SK-N-SH (cell line): ENCODE data around the gene ZP2. TPM values are rescaled to one million over a fixed set of nuclear protein-coding genes. Genes with fewer than 3 reads are reported as not detected.
"Not testable (repeated sequence)": the region's sequence is repeated elsewhere in the genome, so short reads cannot be mapped to it uniquely, and the experiment has no call there.

ENCODE experiments used
- CTCF ChIA-PET: fragments of 300-600, 350-600 bp; formaldehyde crosslinking; extraction: SDS; loops from one replicate; lab custom pipeline; 2021; lab: Yijun Ruan, JAX
- POLR2A ChIA-PET: fragments of 350-600 bp; sonication (Branson Sonifier 250); formaldehyde crosslinking; extraction: SDS; loops from one replicate; lab custom pipeline; 2020; ENCODE audit warnings: antibody characterized with exemption, inconsistent platforms; lab: Yijun Ruan, JAX
- DNase-seq: peaks from one replicate; pipeline ENCODE4 v3.0.0; 2012
- H2AFZ ChIP-seq: fragments of 200-600 bp; sonication (generic); 2 replicates; pipeline ENCODE4 v1.8.1; 2016; ENCODE audit warnings: antibody characterized with exemption, mild to moderate bottlenecking, low read depth
- H3F3A ChIP-seq: fragments of 200-600 bp; sonication (generic); replicated peaks from 2 replicates; pipeline ENCODE3; 2016; ENCODE audit warnings: antibody characterized with exemption, mild to moderate bottlenecking; ENCODE audit not compliant: insufficient read depth
- H3K27ac ChIP-seq, 2 experiments: fragments of 200-500 bp in 1 of 2; fragments of 200-600 bp in 1 of 2; sonication (Bioruptor generic) in 1 of 2; sonication (generic), shearing (Covaris generic) in 1 of 2; 2 replicates each; pipeline versions ENCODE4 v1.5.1 to v1.6.1; 2014 to 2016; ENCODE audit warnings: low read depth in 2 of 2, inconsistent platforms in 1 of 2, low read length in 1 of 2, mild to moderate bottlenecking in 1 of 2, mixed read lengths in 1 of 2
- H3K27me3 ChIP-seq: fragments of 200-600 bp; sonication (generic), shearing (Covaris generic); 2 replicates; pipeline ENCODE4 v1.6.1; 2016; ENCODE audit warnings: mixed run types; ENCODE audit not compliant: insufficient read depth
- H3K36me3 ChIP-seq, 2 experiments: fragments of 200-500 bp in 1 of 2; fragments of 200-600 bp in 1 of 2; sonication (Bioruptor generic) in 1 of 2; sonication (generic) in 1 of 2; replicated peaks in 1 of 2; 2 replicates each; pipeline versions ENCODE3 to v1.5.1; 2014 to 2016; ENCODE audit warnings: low read length in 1 of 2, mild to moderate bottlenecking in 1 of 2; ENCODE audit not compliant: insufficient read depth in 2 of 2, control insufficient read depth in 1 of 2
- H3K4me1 ChIP-seq, 2 experiments: fragments of 200-500 bp in 1 of 2; fragments of 200-600 bp in 1 of 2; sonication (Bioruptor generic) in 1 of 2; sonication (generic), shearing (Covaris generic) in 1 of 2; 2 replicates each; pipeline versions ENCODE4 v1.5.1 to v1.6.1; 2014 to 2016; ENCODE audit warnings: low read depth in 1 of 2, low read length in 1 of 2, mixed run types in 1 of 2; ENCODE audit not compliant: insufficient read depth in 2 of 2, control insufficient read depth in 1 of 2
- H3K4me2 ChIP-seq: fragments of 200-600 bp; sonication (generic), shearing (Covaris generic); 2 replicates; pipeline ENCODE4 v1.6.1; 2017; ENCODE audit warnings: mixed run types
- H3K4me3 ChIP-seq, 2 experiments: fragments of 200-500 bp in 1 of 2; fragments of 200-600 bp in 1 of 2; sonication (Bioruptor generic) in 1 of 2; sonication (generic), shearing (Covaris generic) in 1 of 2; 2 replicates each; pipeline versions ENCODE4 v1.5.1 to v1.8.1; 2014 to 2016; ENCODE audit warnings: low read depth in 2 of 2, inconsistent platforms in 1 of 2, low read length in 1 of 2, mild to moderate bottlenecking in 1 of 2, mixed read lengths in 1 of 2, moderate library complexity in 1 of 2
- H3K79me2 ChIP-seq: fragments of 200-600 bp; sonication (generic); 2 replicates; pipeline ENCODE4 v1.8.1; 2017; ENCODE audit warnings: mild to moderate bottlenecking; ENCODE audit not compliant: insufficient read depth
- H3K9ac ChIP-seq: fragments of 200-600 bp; sonication (generic); 2 replicates; pipeline ENCODE4 v1.6.1; 2017; ENCODE audit warnings: mixed run types
- H3K9me2 ChIP-seq: fragments of 200-600 bp; sonication (generic); 2 replicates; pipeline ENCODE4 v1.6.1; 2017; ENCODE audit warnings: mixed run types
- H3K9me3 ChIP-seq: fragments of 200-600 bp; sonication (generic); 2 replicates; pipeline ENCODE4 v1.6.1; 2017; ENCODE audit warnings: mixed run types, mild to moderate bottlenecking, moderate library complexity
- H4K20me1 ChIP-seq: fragments of 200-600 bp; sonication (generic); 2 replicates; pipeline ENCODE4 v1.6.1; 2017; ENCODE audit warnings: mild to moderate bottlenecking, mixed run types; ENCODE audit not compliant: insufficient read depth
- CHD2 ChIP-seq: fragments of 150-350 bp; IDR thresholded peaks from 2 replicates; pipeline ENCODE4 v1.6.1; 2018; ENCODE audit warnings: low read length; ENCODE audit not compliant: partially characterized antibody
- EZH2phosphoT487 ChIP-seq: fragments of 200-600 bp; sonication (generic); IDR thresholded peaks from 2 replicates; pipeline ENCODE4 v1.6.1; 2017; ENCODE audit warnings: low read depth, mixed run types, mild to moderate bottlenecking, antibody characterized with exemption, moderate library complexity, borderline replicate concordance
- FOXJ3 ChIP-seq: sonication (generic); formaldehyde crosslinking; IDR thresholded peaks from 2 replicates; pipeline ENCODE4 v1.5.1; 2020; ENCODE audit warnings: mild to moderate bottlenecking, missing genetic modification reagents
- GABPA ChIP-seq: IDR thresholded peaks from 2 replicates; pipeline ENCODE4 v1.4.0; 2012; ENCODE audit warnings: low read depth, mild to moderate bottlenecking
- MAX ChIP-seq: IDR thresholded peaks from 2 replicates; pipeline ENCODE4 v1.4.0; 2012; ENCODE audit warnings: low read depth
- MEF2A ChIP-seq: IDR thresholded peaks from 2 replicates; pipeline ENCODE4 v1.4.0; 2012; ENCODE audit warnings: low read depth, borderline replicate concordance
- MXI1 ChIP-seq: IDR thresholded peaks from 2 replicates; pipeline ENCODE4 v1.6.1; 2012; ENCODE audit warnings: mild to moderate bottlenecking, low read depth, low read length, improper control_type of control experiment
- NFIC ChIP-seq: IDR thresholded peaks from 2 replicates; pipeline ENCODE4 v1.4.0; 2012; ENCODE audit warnings: borderline replicate concordance
- RCOR1 ChIP-seq: fragments of 150-350 bp; IDR thresholded peaks from 2 replicates; pipeline ENCODE4 v1.6.1; 2017; ENCODE audit warnings: antibody characterized with exemption, low read length
- REST ChIP-seq: IDR thresholded peaks from 2 replicates; pipeline ENCODE4 v1.6.1; 2012; ENCODE audit warnings: mild to moderate bottlenecking, low read depth, low read length, moderate library complexity
- RFX5 ChIP-seq: IDR thresholded peaks from 2 replicates; pipeline ENCODE4 v1.6.1; 2012; ENCODE audit warnings: mild to moderate bottlenecking, improper control_type of control experiment, low read length
- ZBTB33 ChIP-seq: IDR thresholded peaks from 2 replicates; pipeline ENCODE4 v1.4.0; 2012; ENCODE audit warnings: low read depth, borderline replicate concordance
- WGBS: methylation state at CpG from one replicate; pipeline ENCODE4 v1.1.6; 2017; ENCODE audit warnings: low lambda C conversion rate; 5-methylcytosine and 5-hydroxymethylcytosine counted together
- polyA plus RNA-seq, 3 experiments: library from polyadenylated mRNA; depleted of rRNA; stranded (reverse); fragments of >200 nt; gene quantifications; 2 replicates each; pipeline ENCODE4 v1.2.3, GENCODE V29; 2012

Gene ZP2
- polyA plus RNA-seq, 1 of the 3 experiments (the other 2 are of a cell fraction) = not detected

- CTCF ChIA-PET = interaction anchor here (0.7 to 1.1 kb wide), 2 partner anchors 9 to 437 kb away, joined by 3 to 4 read pairs; no protein-coding TSS in a partner anchor
- Histone ChIP-seq H4K20me1 (no peaks in the 10 kb centered on the region), H3K79me2 (no peaks in the 10 kb centered on the region), H3K4me2 (no peak overlapping the region), H3K4me1 (no peaks in the 10 kb centered on the region; a peak in 1 of 4 replicates), H3K27me3 (no peaks in the 10 kb centered on the region; the same call in 1 of the 2 replicates), H3K9ac (no peak overlapping the region), H3K9me3 (no peaks in the 10 kb centered on the region)
- TF ChIP-seq RFX5 (no peak), FOXJ3 (CRISPR knock-in tag) (no peak), MEF2A (no peak), REST (no peak), MXI1 (no peak), CHD2 (no peak), RCOR1 (no peak), GABPA (no peak), MAX (no peak), ZBTB33 (no peak), NFIC (no peak)
- TF ChIP-seq, all 33 proteins: peak for 0
- Histone ChIP-seq H3K4me3 (no peak overlapping the region), H3K9me2 (no peaks in the 10 kb centered on the region), H3K36me3 (no peaks in the 10 kb centered on the region), H2AFZ (no peak overlapping the region), H3F3A (no peaks in the 10 kb centered on the region), H3K27ac (no peak overlapping the region)
- DNase-seq = no peak
- POLR2A ChIA-PET = no interaction called here
- WGBS = 41% methylated on average over 3 of the region's 3 CpGs
These were observed 13.8 kb downstream of the ZP2 start for GRCh38 chr16:21197621-21198020.

GRCh38 chr16:21197112-21197511, 14.3 kb downstream of the ZP2 start:
- no peaks in the 10 kb centered on the region; the same call in 1 of the 2 replicates for H3K27me3 ChIP-seq
- H3F3A ChIP-seq = no peaks in the 10 kb centered on the region
- 44% methylated on average over 1 of the region's 1 CpG for WGBS
- DNase-seq = no peak
- TF ChIP-seq ZBTB33 (no peak), EZH2phosphoT487 (no peak)
- no peak overlapping the region for H3K27ac ChIP-seq
- no peak overlapping the region for H3K4me3 ChIP-seq
- no peaks in the 10 kb centered on the region for H3K9me3 ChIP-seq
- H3K9me2 ChIP-seq = no peaks in the 10 kb centered on the region
- H2AFZ ChIP-seq = no peak overlapping the region
- H4K20me1 ChIP-seq = no peaks in the 10 kb centered on the region
- no peaks in the 10 kb centered on the region for H3K79me2 ChIP-seq
- no peaks in the 10 kb centered on the region; a peak in 1 of 4 replicates for H3K4me1 ChIP-seq
- ChIA-PET POLR2A (no interaction called here), CTCF (interaction anchor here (1.1 kb wide), 1 partner anchor 8 kb away, joined by 4 read pairs; no protein-coding TSS in a partner anchor)
- H3K4me2 ChIP-seq = no peak overlapping the region
- H3K9ac ChIP-seq = no peak overlapping the region
- H3K36me3 ChIP-seq = no peaks in the 10 kb centered on the region

GRCh38 chr16:21195330-21195729, 16.0 kb downstream of the ZP2 start:
- H3K4me3 ChIP-seq, H3K4me1 ChIP-seq, H3F3A ChIP-seq, DNase-seq, H3K36me3 ChIP-seq, H3K27ac ChIP-seq, H3K4me2 ChIP-seq, H3K9ac ChIP-seq, H3K79me2 ChIP-seq, H3K27me3 ChIP-seq, POLR2A ChIA-PET, H3K9me2 ChIP-seq, H3K9me3 ChIP-seq, H4K20me1 ChIP-seq, H2AFZ ChIP-seq: not testable (repeated sequence)
- WGBS = 79% methylated on average over 8 of the region's 8 CpGs
- CTCF ChIA-PET = interaction anchor here (0.9 to 10.5 kb wide), 4 partner anchors 9 to 105 kb away, joined by 3 to 169 read pairs (median 38); partner anchors contain the start of gene CRYM
